H1 (cell line): ENCODE results near the gene DHPS. TPM values are rescaled to one million over a fixed set of nuclear protein-coding genes. Genes with fewer than 3 reads are reported as not detected.

Source experiments
- KDM4A ChIP-seq: IDR thresholded peaks from one replicate; pipeline ENCODE4 v1.7.1; 2012; ENCODE audit warnings: low read depth, mild to moderate bottlenecking, moderate library complexity, low read length, inconsistent platforms; ENCODE audit not compliant: severe bottlenecking
- KDM5A ChIP-seq: fragments of 200-600 bp; IDR thresholded peaks from 2 replicates; pipeline ENCODE4 v1.7.1; 2012; ENCODE audit warnings: mild to moderate bottlenecking, low read length, inconsistent platforms, mixed read lengths
- RNF2 ChIP-seq: fragments of 200-900, 300-1000 bp; sonication (generic); IDR thresholded peaks from 2 replicates; pipeline ENCODE4 v1.7.1; 2016; ENCODE audit warnings: borderline replicate concordance, low read depth, mild to moderate bottlenecking, antibody characterized with exemption, low read length; ENCODE audit not compliant: poor library complexity, severe bottlenecking; ENCODE audit errors: missing control alignments
- ZNF274 ChIP-seq: IDR thresholded peaks from 2 replicates; pipeline ENCODE4 v1.7.0; 2012; ENCODE audit warnings: low read length, borderline replicate concordance; ENCODE audit errors: extremely low read depth
- polyA plus RNA-seq, 7 experiments: library from polyadenylated mRNA; depleted of rRNA in 3 of 7; stranded (reverse) in 5 of 7; unstranded in 2 of 7; fragments of >200 nt in 5 of 7; fragments of 200-250 nt in 2 of 7; gene quantifications; 1 replicate in 5 of 7; 2 replicates in 1 of 7; 4 replicates in 1 of 7; pipeline versions ENCODE4 v1.2.1 to v1.2.3, GENCODE V29; 2011 to 2013; ENCODE audit warnings: missing spikeins in 2 of 7, mixed read lengths in 2 of 7
- total RNA-seq: library from RNA; stranded (reverse); fragmentation: NEBNext Ultra II Directional; extraction: Animal tissue kit (Norgen Biotek cat#: 25700); gene quantifications from 2 replicates; pipeline ENCODE4 v1.2.1, GENCODE V29; 2021
- TF ChIP-seq, protein P1 (sequence below): IDR thresholded peaks from 2 replicates; pipeline ENCODE4 v1.6.1; 2011; ENCODE audit warnings: low read length, improper control_type of control experiment

The DHPS gene
- total and polyA plus RNA-seq, 2 of the 8 experiments (the other 6 are each of a cell fraction or from before 2014, with no cell fraction given): 86.6 to 99.6 TPM

DNA sequence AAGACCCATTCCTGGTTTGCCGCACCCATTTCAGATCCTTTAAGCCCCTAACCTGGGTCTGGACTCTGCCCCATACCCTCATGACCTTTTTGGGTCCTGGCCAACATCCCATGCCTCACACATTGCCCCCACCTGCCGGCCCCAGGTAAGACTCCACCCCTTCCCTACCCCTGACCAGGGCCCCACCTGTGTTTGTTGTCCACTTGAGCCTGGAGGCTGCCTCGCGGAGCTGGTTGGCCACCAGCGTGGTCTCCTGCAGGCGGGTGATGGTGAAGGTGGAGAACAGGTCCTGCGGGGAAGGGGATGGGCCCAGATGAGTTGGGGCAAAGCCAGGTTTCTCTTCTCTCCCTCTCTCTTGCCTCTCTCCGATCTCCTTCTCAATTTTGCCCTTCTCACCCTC, 34.6 kb downstream of the DHPS start (continued):
- TF ChIP-seq RNF2 (no peak), ZNF274 (no peak), KDM4A (no peak), KDM5A (no peak)
- TF ChIP-seq, protein P1, sequence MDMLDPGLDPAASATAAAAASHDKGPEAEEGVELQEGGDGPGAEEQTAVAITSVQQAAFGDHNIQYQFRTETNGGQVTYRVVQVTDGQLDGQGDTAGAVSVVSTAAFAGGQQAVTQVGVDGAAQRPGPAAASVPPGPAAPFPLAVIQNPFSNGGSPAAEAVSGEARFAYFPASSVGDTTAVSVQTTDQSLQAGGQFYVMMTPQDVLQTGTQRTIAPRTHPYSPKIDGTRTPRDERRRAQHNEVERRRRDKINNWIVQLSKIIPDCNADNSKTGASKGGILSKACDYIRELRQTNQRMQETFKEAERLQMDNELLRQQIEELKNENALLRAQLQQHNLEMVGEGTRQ: no peak
